ENCODE data around the gene RPGRIP1L.

Gene RPGRIP1L

GRCh38 chr16:53703590-53704444, at the start of gene RPGRIP1L, which contains the start of gene FTO:
TSS of gene RPGRIP1L (minus strand) at chr16:53703859. CDS start at chr16:53700723, 3,136 bp downstream.
TSS of gene FTO (plus strand) at chr16:53704156.
- DNase-seq = peak; percentile 98 to 99

DNA sequence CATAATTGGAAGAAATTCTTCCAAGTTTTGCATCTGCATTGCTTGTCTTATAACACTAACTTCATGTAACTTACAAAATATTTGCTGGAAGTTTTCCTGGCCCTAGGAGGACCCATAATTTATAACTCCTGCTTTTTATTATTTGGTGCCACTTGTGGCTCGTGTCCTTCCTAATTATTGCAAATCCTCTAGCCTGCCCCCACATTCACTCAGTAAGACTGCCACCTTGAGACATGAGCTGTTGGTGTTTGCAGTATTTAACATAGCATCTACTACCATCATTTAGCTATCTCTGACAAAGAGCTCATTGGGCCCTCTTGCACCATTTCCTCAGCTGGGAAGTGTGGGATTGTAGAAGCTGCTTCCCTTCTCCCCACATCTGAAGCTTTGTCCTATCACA, 49.8 kb upstream of the RPGRIP1L start:
- DNase-seq = no peak

DNA sequence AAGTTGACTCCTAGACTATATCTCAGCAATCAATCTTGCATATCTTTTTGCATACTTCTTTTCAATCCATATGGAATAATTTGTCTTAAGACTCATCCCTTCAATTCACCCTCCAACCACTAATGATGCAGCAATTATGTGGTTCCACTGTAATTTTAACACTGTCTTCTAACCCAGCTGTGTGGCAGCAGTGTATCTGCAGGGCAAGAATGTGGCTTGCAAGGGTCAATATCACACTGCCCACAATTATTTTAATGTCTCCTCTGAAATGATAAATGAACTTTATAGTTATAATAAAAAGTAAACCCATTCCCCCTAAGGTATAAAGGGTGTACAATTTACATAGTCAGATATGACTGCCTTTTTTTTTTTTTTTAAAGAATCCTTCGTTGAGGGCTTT, 48.9 kb upstream of the RPGRIP1L start:
- no peak for DNase-seq

- DNase-seq = no peak
Observed at GRCh38 chr16:53745753-53746266, 42.2 kb upstream of the RPGRIP1L start.

- no peak for DNase-seq
Observed at GRCh38 chr16:53745086-53745485, 41.4 kb upstream of the RPGRIP1L start.

- peak in 1 of 2 experiments; percentile 3 for DNase-seq
Observed at GRCh38 chr16:53744449-53744848, 40.8 kb upstream of the RPGRIP1L start.

- peak; percentile 18 to 36 for DNase-seq
Observed at GRCh38 chr16:53743149-53743566, 39.5 kb upstream of the RPGRIP1L start.

- DNase-seq = no peak
Observed at GRCh38 chr16:53741546-53741945, 37.9 kb upstream of the RPGRIP1L start.

- no peak for DNase-seq
Observed at GRCh38 chr16:53740933-53741531, 37.4 kb upstream of the RPGRIP1L start.

- DNase-seq = no peak
Observed at GRCh38 chr16:53740476-53740875, 36.8 kb upstream of the RPGRIP1L start.

- DNase-seq = no peak
Observed at GRCh38 chr16:53737552-53737951, 33.9 kb upstream of the RPGRIP1L start.

GRCh38 chr16:53736297-53736696, 32.6 kb upstream of the RPGRIP1L start:
- DNase-seq = no peak

DNA sequence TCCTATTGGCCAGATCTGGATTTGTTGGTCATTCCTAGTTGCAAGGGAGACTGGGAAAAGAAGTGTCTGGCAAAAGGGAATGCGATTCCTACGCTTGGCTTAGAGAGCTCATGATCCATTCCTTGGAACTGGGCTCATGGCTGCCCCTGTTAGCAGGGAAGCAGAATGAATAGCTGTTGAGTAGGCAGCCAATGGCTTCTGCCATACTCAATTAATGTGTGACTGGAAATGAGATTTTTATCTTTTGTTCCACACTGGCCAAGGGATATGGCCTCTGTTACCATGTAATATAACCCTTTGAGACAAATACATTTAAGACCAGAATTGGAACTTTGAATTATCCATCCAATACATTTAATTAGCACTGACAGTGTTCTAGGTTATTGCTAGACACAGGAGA, 31.2 kb upstream of the RPGRIP1L start:
- DNase-seq = no peak

GRCh38 chr16:53732296-53732929, 28.8 kb upstream of the RPGRIP1L start:
- DNase-seq = no peak

- DNase-seq = no peak
Observed at GRCh38 chr16:53730693-53731092, 27.0 kb upstream of the RPGRIP1L start.

DNA sequence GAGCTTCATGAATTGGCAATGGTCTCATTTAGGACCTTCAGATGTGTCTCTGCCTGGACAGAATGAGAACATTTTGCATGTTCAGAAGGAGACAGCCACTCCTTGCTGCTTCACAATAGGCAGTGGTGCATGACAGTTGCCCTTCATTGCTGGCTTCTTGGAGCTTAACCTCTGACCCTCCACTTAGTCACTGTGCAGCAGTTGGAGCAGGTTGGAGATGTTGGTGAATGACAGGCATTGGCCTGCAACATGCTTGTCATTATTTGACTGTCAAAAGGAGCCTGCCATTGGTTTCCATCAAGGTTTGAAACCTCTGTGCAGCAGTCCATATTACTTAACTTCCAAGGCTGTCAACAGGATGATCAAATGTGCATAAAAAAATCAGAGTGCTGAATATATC, 23.0 kb upstream of the RPGRIP1L start:
- no peak for DNase-seq

DNA sequence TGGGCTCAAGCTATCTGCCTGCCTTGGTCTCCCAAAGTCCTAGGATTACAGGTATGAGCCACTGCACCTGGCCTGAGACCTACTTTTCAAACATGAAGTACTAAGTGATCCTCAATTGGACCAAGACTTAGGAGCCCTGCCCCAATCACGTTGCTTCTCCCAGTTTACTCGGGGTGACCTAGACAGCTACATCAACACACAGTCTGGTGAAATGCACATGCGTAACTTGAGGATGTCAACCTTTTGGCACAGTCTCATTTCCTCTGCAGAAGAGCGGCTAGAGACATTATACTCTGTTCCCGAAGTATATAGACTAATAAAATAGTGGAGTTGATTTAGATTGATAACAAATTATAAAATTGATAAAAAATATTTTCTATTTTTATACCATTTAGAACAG, 17.4 kb upstream of the RPGRIP1L start:
- no peak for DNase-seq

GRCh38 chr16:53717577-53717976, 13.9 kb upstream of the RPGRIP1L start:
- no peak for DNase-seq

DNA sequence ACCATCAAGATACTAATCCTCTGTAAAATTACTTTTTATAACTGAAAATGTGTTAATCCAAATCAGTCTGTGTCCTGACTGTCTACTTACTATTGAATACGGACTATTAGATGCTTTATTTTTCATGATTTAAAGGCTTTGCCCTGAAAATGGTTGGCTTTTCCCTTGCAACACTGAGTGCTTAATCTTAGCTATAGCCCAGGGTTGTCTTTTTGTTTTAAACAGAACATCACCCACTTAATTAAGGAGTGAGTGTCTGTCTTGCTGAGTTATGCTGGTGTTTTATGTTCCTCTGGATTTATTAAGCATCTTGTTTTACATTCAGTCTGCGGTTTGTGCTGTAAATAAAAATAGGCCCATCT, 11.3 kb upstream of the RPGRIP1L start:
- no peak for DNase-seq

DNA sequence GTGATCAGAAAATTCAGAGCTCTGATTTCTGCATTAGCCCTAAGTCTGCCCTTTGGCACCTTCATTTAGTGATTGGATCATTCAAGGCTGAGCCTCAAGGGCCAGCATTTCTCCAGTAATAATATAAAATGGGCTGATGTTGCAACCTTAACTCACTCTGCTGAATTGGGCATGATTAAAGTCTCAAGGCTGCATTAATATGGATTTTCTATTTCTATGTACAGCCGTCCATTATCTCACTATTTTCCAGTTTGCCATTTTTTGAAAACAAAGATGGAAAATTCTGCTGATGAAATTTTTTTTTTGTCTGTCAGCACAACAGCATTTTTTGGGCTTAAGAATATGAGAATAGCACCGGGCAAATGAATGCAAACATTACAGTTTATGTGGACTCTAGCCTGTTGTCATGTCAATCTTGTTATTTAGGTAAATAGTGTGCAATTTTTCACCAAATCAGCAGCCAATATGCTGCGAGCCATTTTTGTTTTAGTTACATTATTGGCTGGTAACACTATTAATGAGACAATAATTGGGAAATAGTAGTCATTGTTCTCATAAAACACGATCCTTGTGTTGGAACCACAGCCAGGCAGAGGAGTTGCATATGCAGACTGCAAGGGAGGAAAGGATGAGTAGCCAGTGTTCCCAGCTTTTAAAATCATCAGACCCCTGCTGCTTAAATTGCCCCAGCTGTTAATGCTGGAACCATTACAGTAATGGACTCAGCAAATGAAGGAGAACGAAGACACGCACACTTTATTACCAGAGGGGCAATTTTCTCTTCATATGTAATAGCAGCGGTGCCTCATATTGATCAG, 10.8 kb upstream of the RPGRIP1L start:
- no peak for DNase-seq

- DNase-seq = no peak
Observed at GRCh38 chr16:53713403-53714204, 9.9 kb upstream of the RPGRIP1L start.

DNA sequence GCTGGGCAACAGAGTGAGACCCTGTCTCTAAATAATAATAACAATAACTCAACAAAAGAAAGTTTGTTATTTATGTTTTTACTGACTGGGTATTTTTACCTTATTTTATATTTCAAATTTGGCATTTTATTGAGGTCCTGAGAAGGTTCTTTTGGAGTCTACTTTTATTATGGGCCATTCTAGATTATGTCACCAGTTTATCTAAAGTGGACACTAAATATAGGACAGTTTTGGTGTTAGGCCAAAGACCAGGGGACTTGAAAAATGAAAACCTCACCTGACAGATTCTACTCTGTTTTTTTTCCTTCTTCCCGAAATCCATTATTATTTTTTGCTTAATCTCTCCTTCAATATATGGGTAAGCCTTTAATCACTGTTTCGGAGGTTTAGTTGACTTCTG, 8.4 kb upstream of the RPGRIP1L start:
- no peak for DNase-seq
